Measurements from ENCODE around the gene CFAP61. TPM values are rescaled to one million over a fixed set of nuclear protein-coding genes. Genes with fewer than 3 reads are reported as not detected.

The CFAP61 gene
- total RNA-seq, 4 donors from 2014 or later, result 0.68 to 3.7 (median 1.4) TPM

DNA sequence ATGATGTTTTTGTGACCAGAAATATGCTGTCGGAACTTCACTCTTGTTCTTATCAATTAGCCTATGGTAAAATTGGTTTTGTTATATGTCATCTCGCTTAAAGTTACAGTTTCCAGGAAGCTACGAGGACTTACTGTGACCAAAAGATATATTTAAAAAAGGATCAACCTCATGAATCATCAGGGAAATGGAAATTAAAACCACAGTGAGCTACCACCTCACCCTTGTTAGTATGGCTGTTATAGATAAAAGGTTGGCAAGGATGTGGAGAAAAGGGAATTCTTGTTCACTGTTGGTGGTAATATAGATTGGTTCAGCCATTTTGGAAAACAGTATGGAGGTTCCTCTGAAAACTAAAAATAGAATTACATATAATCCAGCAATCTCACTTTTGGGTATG is 301.2 kb downstream of the CFAP61 start:
- TF ChIP-seq CTCF (IDR thresholded peaks at IDR 0.05; ENCODE audit: low read depth), result no peak

DNA sequence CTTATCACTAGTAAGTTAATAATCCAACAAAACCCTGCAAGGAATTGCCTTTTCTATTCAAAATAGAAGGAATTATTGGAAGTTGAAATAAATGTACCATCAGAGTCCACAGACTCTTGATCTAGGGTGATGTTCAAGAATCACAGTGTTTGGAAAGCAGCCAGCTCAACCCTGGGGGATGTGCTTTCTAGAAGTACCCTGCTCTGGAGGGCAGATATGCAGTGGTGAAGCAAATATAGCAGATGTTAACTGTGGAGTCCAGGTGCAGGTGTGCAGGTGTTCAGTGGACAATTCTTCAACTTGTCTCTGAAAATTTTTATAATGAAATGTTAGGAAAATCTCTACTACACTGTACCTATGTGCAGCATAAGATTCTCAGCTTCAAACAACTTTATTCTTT is 306.5 kb downstream of the CFAP61 start:
- no peak for TF ChIP-seq CTCF (IDR thresholded peaks at IDR 0.05; ENCODE audit: low read depth)

- TF ChIP-seq CTCF (IDR thresholded peaks at IDR 0.05; ENCODE audit: low read depth), result no peak
Observed at GRCh38 chr20:20359628-20360027, 307.3 kb downstream of the CFAP61 start.

DNA sequence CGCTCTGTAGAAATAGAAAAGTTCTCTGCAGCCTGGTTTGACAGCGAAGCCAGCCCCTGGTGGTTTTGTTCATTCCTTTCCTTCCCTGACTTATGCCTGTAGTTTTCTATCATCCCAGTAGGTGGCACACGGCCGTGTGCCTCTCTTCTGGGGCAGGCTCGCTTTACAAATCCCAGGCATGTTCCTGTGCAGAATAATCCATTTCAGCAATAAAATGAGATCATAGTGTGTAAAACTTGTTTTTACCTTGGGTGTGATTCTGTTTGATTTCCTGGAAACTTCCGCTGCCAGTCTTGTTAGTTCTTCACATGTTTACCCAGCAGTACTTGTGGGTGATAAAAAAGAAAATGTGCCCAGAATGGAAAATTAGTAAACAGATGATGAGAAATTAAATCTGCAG is 308.1 kb downstream of the CFAP61 start:
- no peak for TF ChIP-seq CTCF (IDR thresholded peaks at IDR 0.05; ENCODE audit: low read depth)

- no peak for TF ChIP-seq CTCF (IDR thresholded peaks at IDR 0.05; ENCODE audit: low read depth)
Observed at GRCh38 chr20:20362774-20363433, 310.6 kb downstream of the CFAP61 start.

DNA sequence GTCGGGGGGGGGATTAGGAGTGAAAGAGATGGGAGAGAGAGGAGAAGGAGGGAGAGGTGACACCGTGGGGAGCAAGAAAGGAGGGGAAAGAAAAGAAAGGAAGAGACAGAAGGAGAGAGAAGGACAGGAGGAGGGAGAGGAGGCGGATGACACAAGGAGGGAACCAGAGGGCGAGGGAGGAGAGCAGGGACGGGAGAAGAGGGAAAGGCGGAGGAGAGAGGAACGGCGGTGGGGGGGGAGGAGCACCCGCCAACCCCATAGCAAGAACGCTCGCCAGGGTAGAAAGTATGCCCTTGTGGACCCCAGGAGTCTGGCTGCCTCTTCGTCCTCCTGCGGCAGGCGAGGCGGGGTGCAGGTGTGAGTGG is 311.1 kb downstream of the CFAP61 start:
- no peak for TF ChIP-seq CTCF (IDR thresholded peaks at IDR 0.05; ENCODE audit: low read depth)

DNA sequence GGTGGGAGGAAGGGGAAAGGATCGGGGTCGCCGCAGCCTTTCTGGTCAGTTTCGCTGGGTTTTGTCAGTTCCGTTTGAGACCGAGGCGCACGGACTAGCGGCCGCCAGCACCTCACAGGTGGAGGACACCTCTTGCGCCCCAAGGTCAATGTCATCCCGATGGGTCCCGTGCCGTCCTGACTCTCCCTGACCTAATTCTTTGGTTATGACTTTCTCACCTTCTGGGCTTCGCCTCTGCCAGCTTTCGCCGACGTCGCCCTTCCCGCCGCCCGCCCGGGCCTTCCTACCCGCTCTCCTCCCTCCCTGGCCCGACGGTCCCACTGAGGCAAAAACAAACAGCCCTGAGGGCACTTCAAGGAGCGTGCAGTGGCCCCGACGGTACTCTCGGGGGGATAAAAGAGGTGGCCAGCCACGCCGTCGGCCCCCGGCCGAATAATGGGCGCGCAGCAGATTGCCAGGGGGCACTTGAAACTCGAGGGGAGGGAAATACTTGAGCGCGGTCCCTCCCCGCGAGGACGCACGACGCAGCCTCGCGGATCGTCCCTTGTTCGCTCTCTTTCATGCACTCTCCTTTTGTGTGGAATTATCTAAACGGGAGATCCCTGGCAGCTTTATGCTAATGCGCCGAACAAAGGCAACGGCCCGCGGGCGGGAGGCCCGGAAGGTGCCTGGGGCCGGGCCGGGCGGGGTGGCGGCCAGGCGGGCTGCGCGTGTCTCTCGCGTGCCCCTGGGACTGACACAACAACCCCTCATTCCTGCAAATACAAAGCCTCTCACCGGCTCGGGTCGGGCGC is 311.7 kb downstream of the CFAP61 start:
- TF ChIP-seq CTCF (IDR thresholded peaks at IDR 0.05; ENCODE audit: low read depth), result no peak
